GM21786 (cell line): Measurements from ENCODE around the gene TMC6.
"Not testable (repeated sequence)": the region's sequence is repeated elsewhere in the genome, so short reads cannot be mapped to it uniquely, and the experiment has no call there.

Source experiments
- ATAC-seq: cut with Tn5 transposase; IDR thresholded peaks from one replicate; pipeline ENCODE4 v1.9.1; 2021; ENCODE audit not compliant: unreplicated experiment

Gene TMC6

DNA sequence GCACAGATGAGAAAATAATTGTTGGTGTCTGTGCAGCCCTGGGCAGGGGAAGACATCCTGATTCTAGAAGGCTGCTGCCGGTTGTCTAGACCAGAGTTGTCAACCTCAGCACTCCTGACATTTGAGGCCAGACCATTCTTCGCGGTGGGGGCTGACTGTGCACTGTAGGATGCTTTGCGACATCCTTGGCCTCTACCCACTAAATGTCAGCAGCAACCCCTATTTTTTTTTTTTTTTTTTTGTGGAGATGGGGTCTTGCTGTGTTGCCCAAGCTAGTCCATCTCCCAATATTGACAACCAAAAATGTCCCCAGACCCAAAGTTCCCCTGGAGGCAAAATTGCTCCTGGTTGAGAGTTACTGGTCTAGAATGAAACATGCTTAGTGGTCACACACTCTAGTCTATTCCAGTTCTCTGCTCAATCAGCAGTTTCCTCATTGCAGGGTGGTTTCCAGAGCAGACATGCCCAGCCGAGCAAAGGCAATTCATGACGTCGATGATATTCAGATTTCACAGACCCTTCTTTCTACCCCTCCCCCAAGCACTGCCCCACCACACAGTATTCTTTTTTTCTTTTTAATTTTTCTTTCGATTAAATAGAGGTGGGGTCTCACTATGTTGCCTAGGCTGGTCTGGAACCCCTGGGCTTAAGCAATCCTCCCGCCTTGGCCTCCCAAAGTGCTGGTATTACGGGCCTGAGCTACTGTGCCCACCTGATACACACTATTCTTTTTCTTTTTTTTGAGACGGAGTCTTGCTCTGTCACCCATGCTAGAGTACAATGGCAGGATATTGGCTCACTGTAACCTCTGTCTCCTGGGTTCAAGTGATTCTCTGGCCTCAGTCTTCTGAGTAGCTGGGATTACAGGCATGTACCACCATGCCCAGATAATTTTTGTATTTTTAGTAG, 26.6 kb upstream of the TMC6 start:
- peak; percentile 49 for ATAC-seq

- no peak for ATAC-seq
Measured at GRCh38 chr17:78151514-78152008, 23.0 kb upstream of the TMC6 start.

- no peak for ATAC-seq
Measured at GRCh38 chr17:78148286-78149016, 19.9 kb upstream of the TMC6 start.

DNA sequence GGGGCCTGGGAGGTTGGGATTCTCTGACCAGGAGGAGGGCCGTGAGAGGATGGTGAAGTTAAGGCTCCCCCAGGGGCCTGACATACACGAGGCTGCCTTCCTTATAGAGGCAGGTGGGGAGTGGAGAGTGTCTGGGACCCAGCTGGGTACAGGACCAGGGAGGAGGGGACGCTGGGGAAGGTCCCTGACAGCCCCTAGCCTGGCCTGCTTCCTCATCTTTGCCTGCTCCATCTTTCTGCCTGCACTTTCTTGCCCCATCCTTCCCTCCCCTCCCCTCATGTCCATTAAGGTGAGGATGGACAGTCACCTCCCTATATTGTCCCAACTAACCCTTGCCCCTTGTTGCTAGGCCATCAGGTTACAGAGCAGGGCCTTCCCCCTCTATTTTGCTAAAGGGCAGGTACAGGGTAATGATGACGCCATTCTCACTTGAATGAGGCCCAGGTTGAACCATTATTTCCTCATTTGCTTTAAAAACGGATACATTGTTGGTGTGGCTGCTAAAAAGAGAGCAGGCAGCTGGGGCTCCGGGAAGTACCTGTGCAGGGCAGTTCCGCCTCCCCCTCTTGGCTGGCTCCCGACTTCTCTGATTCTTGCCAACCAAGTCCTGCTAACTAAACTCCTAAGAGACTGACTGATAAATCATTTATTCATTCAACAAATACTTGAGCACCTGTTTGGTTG, 18.9 kb upstream of the TMC6 start:
- ATAC-seq, result no peak

- ATAC-seq, result no peak
Measured at GRCh38 chr17:78146881-78147280, 18.3 kb upstream of the TMC6 start.

DNA sequence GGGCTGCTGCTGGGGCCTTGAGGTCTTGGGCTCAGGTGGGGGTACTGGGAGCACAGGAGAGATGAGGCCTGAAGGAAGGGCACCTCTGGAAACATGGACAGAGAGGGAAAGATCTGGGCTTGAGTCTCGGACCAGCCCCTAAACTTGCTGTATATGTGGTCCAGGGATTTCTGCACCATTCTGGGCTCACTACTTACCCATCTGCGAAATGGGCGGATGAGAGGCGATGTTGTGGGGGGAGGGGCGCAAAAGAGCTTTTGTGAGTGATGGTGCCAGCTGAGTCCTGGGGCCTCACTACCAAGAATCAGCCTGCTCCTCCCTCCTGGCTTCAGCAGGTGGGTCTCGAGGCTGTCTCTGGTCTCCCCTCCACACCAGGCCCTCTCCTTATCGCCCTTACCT, 17.9 kb upstream of the TMC6 start:
- no peak for ATAC-seq

- ATAC-seq, result no peak
Measured at GRCh38 chr17:78144736-78145641, 16.4 kb upstream of the TMC6 start.

GRCh38 chr17:78144147-78144719, 15.7 kb upstream of the TMC6 start:
- ATAC-seq, result no peak

DNA sequence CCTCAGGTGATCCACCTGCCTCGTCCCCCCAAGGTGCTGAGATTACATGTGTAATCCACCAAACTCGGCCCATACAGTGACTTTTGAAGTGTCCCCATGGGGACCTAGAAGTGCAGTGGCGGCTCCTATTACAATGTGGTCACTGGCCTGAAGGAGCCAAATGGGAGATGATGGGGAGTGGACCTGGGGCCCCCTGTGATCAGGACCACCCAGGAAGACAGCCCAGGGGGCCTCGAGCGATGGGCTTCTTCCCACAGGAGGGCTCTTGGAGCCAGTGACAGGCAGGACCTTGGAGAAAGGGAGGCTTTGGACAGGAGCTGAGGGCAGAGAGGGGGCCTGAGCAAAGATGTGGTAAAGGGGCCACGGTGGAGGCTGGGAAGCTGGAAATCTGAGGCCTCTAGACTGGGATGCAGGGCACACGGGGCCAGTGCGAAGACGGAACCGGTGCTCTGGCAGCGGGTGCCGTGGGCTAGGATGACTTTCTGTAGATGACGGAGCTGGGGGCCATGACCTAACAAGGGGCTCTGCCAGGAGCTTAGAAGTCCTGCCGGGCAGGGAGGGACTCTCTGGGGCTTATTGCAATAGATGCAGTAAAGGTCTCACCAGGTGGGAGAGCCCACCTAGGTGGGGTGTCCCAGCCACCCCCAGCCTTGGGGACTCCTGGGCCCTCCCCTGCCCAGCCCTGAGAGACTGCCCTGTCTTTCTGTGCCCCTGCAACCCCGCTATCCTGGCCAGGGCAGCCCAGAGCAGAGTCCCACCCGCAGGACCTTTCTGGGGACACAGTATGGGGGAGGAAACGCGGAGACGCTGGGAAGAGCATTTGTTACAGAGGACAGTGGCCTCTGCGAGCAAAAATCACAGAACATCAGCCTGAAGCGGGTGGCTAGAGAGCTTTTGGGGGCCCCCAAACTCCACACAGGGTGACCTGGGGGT, 14.9 kb upstream of the TMC6 start:
- no peak for ATAC-seq

- no peak for ATAC-seq
Measured at GRCh38 chr17:78142119-78142861, 13.7 kb upstream of the TMC6 start.

GRCh38 chr17:78141437-78142118, 13.0 kb upstream of the TMC6 start:
- no peak for ATAC-seq

- ATAC-seq, result peak; percentile 70
Measured at GRCh38 chr17:78140169-78141051, 11.9 kb upstream of the TMC6 start.

DNA sequence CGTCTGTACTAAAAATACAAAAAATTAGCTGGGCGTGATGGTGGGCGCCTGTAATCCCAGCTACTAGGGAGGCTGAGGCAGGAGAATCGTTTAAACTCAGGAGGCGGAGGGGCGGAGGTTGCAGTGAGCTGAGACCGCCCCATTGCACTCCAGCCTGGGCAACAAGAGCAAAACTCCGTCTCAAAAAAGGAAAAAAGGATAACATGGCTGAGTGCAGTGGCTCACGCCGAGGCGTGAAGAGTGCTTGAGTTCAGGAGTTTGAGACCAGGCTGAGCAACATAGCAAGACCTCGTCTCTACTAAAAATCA, 11.3 kb upstream of the TMC6 start:
- not testable (repeated sequence) for ATAC-seq

DNA sequence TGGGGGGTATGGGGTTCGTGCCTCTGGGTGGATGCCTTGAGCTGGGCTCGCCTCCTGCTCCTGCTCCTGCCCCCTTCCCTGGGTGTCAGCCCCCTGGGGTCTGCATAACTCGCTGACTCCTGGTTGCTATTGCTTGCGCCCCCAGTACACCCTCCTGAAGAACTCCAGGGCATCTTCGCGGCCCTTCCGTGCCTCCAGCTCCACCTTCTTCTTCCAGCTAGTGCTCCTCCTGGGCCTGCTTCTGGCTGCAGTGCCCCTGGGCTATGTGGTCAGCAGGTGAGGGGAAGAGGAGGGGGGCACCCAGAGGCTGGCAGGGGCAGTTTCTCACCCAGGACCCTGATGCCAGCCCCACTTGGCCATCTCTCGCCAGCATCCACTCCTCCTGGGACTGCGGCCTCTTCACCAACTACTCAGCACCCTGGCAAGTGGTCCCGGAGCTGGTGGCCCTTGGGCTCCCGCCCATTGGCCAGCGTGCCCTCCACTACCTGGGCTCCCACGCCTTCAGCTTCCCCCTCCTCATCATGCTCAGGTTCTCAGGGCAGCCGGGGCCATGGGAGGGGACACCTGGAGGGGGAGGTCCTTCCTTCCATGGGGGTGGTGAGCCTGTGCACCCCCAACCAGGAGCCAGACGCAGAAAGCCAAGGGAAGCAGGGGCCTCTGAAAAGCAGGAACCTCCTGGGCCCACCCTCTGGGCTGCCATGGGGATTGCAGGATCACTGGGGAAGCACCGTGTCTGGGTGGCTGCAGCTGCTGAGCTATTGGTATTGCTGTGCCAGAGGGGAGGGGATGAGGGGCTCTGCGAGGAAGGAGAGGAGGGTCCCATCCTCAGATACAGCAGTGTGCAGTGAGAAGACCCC, 9.9 kb upstream of the TMC6 start:
- ATAC-seq, result no peak

DNA sequence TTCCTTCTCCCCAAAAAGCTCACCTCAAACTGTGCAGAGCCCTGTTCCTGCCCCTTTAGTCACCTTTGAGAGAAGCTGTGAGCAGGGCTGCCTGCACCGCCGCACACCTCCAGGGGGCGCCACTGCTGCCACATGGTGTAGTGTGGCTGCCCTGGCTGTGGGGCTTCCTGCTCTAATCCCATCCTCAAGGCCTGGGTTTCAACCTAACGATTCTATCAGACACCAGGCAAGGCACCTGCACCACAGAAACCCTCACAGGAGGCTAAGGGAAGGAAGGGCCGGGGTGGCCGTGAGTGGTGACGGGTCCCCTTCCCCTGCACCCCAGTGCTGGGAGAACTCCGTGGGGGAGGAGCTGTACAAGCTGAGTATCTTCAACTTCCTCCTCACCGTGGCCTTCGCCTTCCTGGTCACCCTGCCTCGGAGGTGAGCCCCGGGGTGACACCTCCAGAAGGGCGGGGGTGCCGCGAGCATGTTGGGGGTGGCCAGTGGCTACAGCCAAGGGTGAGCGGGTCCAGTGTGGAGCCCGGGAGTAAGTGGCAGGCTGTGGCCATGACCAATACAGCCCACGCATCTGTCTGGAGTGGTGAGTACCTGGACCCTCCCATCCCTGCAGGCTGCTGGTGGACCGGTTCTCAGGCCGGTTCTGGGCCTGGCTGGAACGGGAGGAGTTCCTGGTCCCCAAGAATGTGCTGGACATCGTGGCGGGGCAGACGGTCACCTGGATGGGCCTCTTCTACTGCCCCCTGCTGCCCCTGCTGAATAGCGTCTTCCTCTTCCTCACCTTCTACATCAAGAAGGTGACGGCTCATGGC, 9.0 kb upstream of the TMC6 start:
- ATAC-seq, result no peak
